Astrocyte (in vitro differentiated cells and primary cell): ENCODE results near the gene SSBP2. TPM values are rescaled to one million over a fixed set of nuclear protein-coding genes. Genes with fewer than 3 reads are reported as not detected.

ENCODE experiments used
- DNase-seq: peaks from one replicate; pipeline ENCODE4 v3.0.0-alpha.2; 2010; ENCODE audit warnings: low read depth
- FAIRE-seq: peaks from 2 replicates; lab custom pipeline; 2011; peaks lifted over from hg19 to GRCh38; lab: Jason Lieb, UNC
- H2AFZ ChIP-seq: 2 replicates; pipeline ENCODE4 v1.6.0; 2012; ENCODE audit warnings: low read depth, low read length, inconsistent platforms
- H3K27ac ChIP-seq: 2 replicates; pipeline ENCODE4 v1.5.1; 2011; ENCODE audit warnings: low read depth, low read length, inconsistent platforms
- H3K27me3 ChIP-seq: 2 replicates; pipeline ENCODE4 v1.6.0; 2011; ENCODE audit warnings: low read length, inconsistent platforms; ENCODE audit not compliant: insufficient read depth
- H3K36me3 ChIP-seq: 2 replicates; pipeline ENCODE4 v1.5.1; 2011; ENCODE audit warnings: low read length, inconsistent platforms; ENCODE audit not compliant: insufficient read depth
- H3K4me1 ChIP-seq: 2 replicates; pipeline ENCODE4 v1.5.1; 2011; ENCODE audit warnings: low read length, inconsistent platforms; ENCODE audit not compliant: insufficient read depth
- H3K4me2 ChIP-seq: 2 replicates; pipeline ENCODE4 v1.6.0; 2012; ENCODE audit warnings: low read length, inconsistent platforms
- H3K4me3 ChIP-seq: 2 replicates; pipeline ENCODE4 v1.5.1; 2011; ENCODE audit warnings: low read depth, mild to moderate bottlenecking, low read length, inconsistent platforms; ENCODE audit not compliant: insufficient read depth
- H3K79me2 ChIP-seq: 2 replicates; pipeline ENCODE4 v1.6.0; 2012; ENCODE audit warnings: mild to moderate bottlenecking, low read length, inconsistent platforms; ENCODE audit not compliant: insufficient read depth
- H3K9ac ChIP-seq: 2 replicates; pipeline ENCODE4 v1.6.0; 2012; ENCODE audit warnings: mild to moderate bottlenecking, low read length, inconsistent platforms
- H3K9me3 ChIP-seq: 2 replicates; pipeline ENCODE4 v1.5.1; 2012; ENCODE audit warnings: low read depth, mild to moderate bottlenecking, low read length, inconsistent platforms; ENCODE audit not compliant: insufficient read depth
- H4K20me1 ChIP-seq: 2 replicates; pipeline ENCODE4 v1.6.0; 2012; ENCODE audit warnings: low read length, inconsistent platforms; ENCODE audit not compliant: insufficient read depth
- H3K27ac Mint-ChIP-seq: one replicate; pipeline ENCODE4 v1.8.0; 2021; ENCODE audit warnings: mild to moderate bottlenecking, mixed read lengths; ENCODE audit not compliant: unreplicated experiment
- H3K27me3 Mint-ChIP-seq: one replicate; pipeline ENCODE4 v1.8.0; 2021; ENCODE audit warnings: low read depth, mixed read lengths; ENCODE audit not compliant: unreplicated experiment
- H3K36me3 Mint-ChIP-seq: one replicate; pipeline ENCODE4 v1.8.0; 2021; ENCODE audit warnings: low read depth, mixed read lengths; ENCODE audit not compliant: unreplicated experiment
- H3K4me1 Mint-ChIP-seq: one replicate; pipeline ENCODE4 v1.8.0; 2021; ENCODE audit warnings: low read depth, mixed read lengths; ENCODE audit not compliant: unreplicated experiment
- H3K4me3 Mint-ChIP-seq: one replicate; pipeline ENCODE4 v1.8.0; 2021; ENCODE audit warnings: mild to moderate bottlenecking, moderate library complexity, mixed read lengths; ENCODE audit not compliant: unreplicated experiment
- H3K9me3 Mint-ChIP-seq: one replicate; pipeline ENCODE4 v1.8.0; 2021; ENCODE audit warnings: mild to moderate bottlenecking, mixed read lengths; ENCODE audit not compliant: unreplicated experiment
- CTCF ChIP-seq: IDR thresholded peaks from 2 replicates; pipeline ENCODE4 v1.5.1; 2011; ENCODE audit warnings: low read depth, mild to moderate bottlenecking, inconsistent platforms, low read length, moderate library complexity; ENCODE audit not compliant: insufficient read depth
- EZH2 ChIP-seq: IDR thresholded peaks from 2 replicates; pipeline ENCODE4 v1.6.1; 2012; ENCODE audit warnings: mild to moderate bottlenecking, low read length, inconsistent platforms; ENCODE audit not compliant: insufficient read depth
- total RNA-seq: library from RNA; stranded (reverse); gene quantifications from 2 replicates; pipeline ENCODE4 v1.2.1, GENCODE V29; 2021

The SSBP2 gene
- total RNA-seq, 1 donor from 2014 or later = 59.8 TPM

- peaks cover 4% of the 10 kb centered on the region for H3K36me3 Mint-ChIP-seq
- no peaks in the 10 kb centered on the region for H3K27me3 Mint-ChIP-seq
- TF ChIP-seq EZH2 = no peak
- no peak for TF ChIP-seq CTCF
- Histone ChIP-seq H4K20me1 (peaks cover 2% of the 10 kb centered on the region), H3K4me3 (no peak overlapping the region), H3K27ac (no peak overlapping the region), H3K36me3 (no peaks in the 10 kb centered on the region), H3K9ac (no peak overlapping the region), H3K79me2 (no peaks in the 10 kb centered on the region), H3K4me2 (no peak overlapping the region), H3K27me3 (no peaks in the 10 kb centered on the region), H3K9me3 (no peaks in the 10 kb centered on the region), H3K4me1 (no peaks in the 10 kb centered on the region), H2AFZ (no peak overlapping the region)
- H3K27ac Mint-ChIP-seq = no peak overlapping the region
- peaks cover 2% of the 10 kb centered on the region for H3K4me1 Mint-ChIP-seq
- no peak for FAIRE-seq
- H3K4me3 Mint-ChIP-seq = no peak overlapping the region
- no peaks in the 10 kb centered on the region for H3K9me3 Mint-ChIP-seq
- no peak for DNase-seq
Measured at GRCh38 chr5:81646469-81646995, 104.4 kb downstream of the SSBP2 start.

- Mint-ChIP-seq H3K4me1 (peaks cover 11% of the 10 kb centered on the region), H3K27me3 (no peaks in the 10 kb centered on the region), H3K27ac (no peak overlapping the region), H3K9me3 (no peaks in the 10 kb centered on the region), H3K36me3 (peaks cover 3% of the 10 kb centered on the region), H3K4me3 (no peak overlapping the region)
- H3K9me3 ChIP-seq = no peaks in the 10 kb centered on the region
- H3K27me3 ChIP-seq = no peaks in the 10 kb centered on the region
- no peaks in the 10 kb centered on the region for H3K79me2 ChIP-seq
- no peaks in the 10 kb centered on the region for H3K36me3 ChIP-seq
- H3K27ac ChIP-seq = no peak overlapping the region
- H3K4me1 ChIP-seq = no peaks in the 10 kb centered on the region
- DNase-seq (no peak), FAIRE-seq (no peak)
- no peak overlapping the region for H3K4me3 ChIP-seq
- H3K9ac ChIP-seq = no peak overlapping the region
- H2AFZ ChIP-seq = no peak overlapping the region
- H4K20me1 ChIP-seq = no peaks in the 10 kb centered on the region
- no peak overlapping the region for H3K4me2 ChIP-seq
- no peak for TF ChIP-seq CTCF
- no peak for TF ChIP-seq EZH2
Measured at GRCh38 chr5:81642210-81642609, 108.7 kb downstream of the SSBP2 start.

GRCh38 chr5:81639556-81639955, 111.3 kb downstream of the SSBP2 start:
- H3K36me3 Mint-ChIP-seq = peaks cover 3% of the 10 kb centered on the region
- no peak overlapping the region for H3K9ac ChIP-seq

More at GRCh38 chr5:81639556-81639955, 111.3 kb downstream of the SSBP2 start:
- no peaks in the 10 kb centered on the region for H3K4me1 ChIP-seq
- FAIRE-seq (peak; percentile 88), DNase-seq (peak; percentile 46)
- no peak overlapping the region for H3K27ac ChIP-seq
- peaks cover 16% of the 10 kb centered on the region for H3K4me1 Mint-ChIP-seq
- no peak overlapping the region for H3K4me3 ChIP-seq
- no peaks in the 10 kb centered on the region for H3K9me3 ChIP-seq
- no peaks in the 10 kb centered on the region for H3K36me3 ChIP-seq
- TF ChIP-seq CTCF = no peak
- no peak for TF ChIP-seq EZH2
- H3K4me3 Mint-ChIP-seq = no peak overlapping the region
- no peaks in the 10 kb centered on the region for H3K79me2 ChIP-seq
- peak overlapping the region; percentile 60 for H3K27ac Mint-ChIP-seq
- H3K27me3 ChIP-seq = no peaks in the 10 kb centered on the region
- no peaks in the 10 kb centered on the region for H4K20me1 ChIP-seq
- no peak overlapping the region for H3K4me2 ChIP-seq
- H2AFZ ChIP-seq = no peak overlapping the region
- no peaks in the 10 kb centered on the region for H3K27me3 Mint-ChIP-seq
- no peaks in the 10 kb centered on the region for H3K9me3 Mint-ChIP-seq
